ENCODE results near the gene FRY. TPM values are rescaled to one million over a fixed set of nuclear protein-coding genes. Genes with fewer than 3 reads are reported as not detected.

FRY gene
- total and polyA plus RNA-seq, 2 of the 13 experiments (the other 11 are each of a cell fraction or from before 2014, with no cell fraction given): 8.2 to 13.1 TPM

GRCh38 chr13:32028711-32029110 lies 2.9 kb upstream of the FRY start:
- ATAC-seq (no peak), DNase-seq (ENCODE audit: low spot score) (no peak), FAIRE-seq (no peak)
- CTCF ChIA-PET (ENCODE audit: low intra/inter-chr PET ratio, low total read pairs): no interaction called here
- H4K20me1 ChIP-seq (ENCODE audit: insufficient read depth, low read length): no peaks in the 10 kb centered on the region
- in situ Hi-C loops (cut with HindIII; ENCODE audit: extremely low pct_ligation_motif_present, low pct_unique_long_range_greater_than_20kb): loop anchor here (25.0 kb wide), 2 partner anchors 109 to 409 kb away; partner anchors contain the start of gene N4BP2L1
- no TSS peak for BruUV-seq (replicated peaks)
- H2AFZ ChIP-seq (ENCODE audit: low read length): no peak overlapping the region
- no peaks in the 10 kb centered on the region for H3K36me3 ChIP-seq (replicated peaks in 1 of 2; ENCODE audit: control insufficient read depth in 1 of 2, insufficient read depth in 2 of 2, low read length in 2 of 2)
- H3K4me1 ChIP-seq (ENCODE audit: insufficient read depth, low read length): peaks cover 40% of the 10 kb centered on the region
- WGBS (ENCODE audit: low lambda C conversion rate): 76% methylated on average over 3 of the region's 3 CpGs
- no peak overlapping the region for H3K9ac ChIP-seq (ENCODE audit: insufficient read depth, low read depth, low read length)
- peaks cover 22% of the 10 kb centered on the region for H3K79me2 ChIP-seq (ENCODE audit: insufficient read depth, low read length)
- peak overlapping the region; percentile 31 for H3K27ac ChIP-seq (ENCODE audit: extremely low read length, insufficient read depth, low read length)
- intact Hi-C loops (cut with micrococcal nuclease; ENCODE audit: unreplicated experiment): no loop called here
- H3K9me3 ChIP-seq (ENCODE audit: low read length): no peaks in the 10 kb centered on the region
- POLR2A ChIA-PET: no interaction called here
- no peaks in the 10 kb centered on the region; a peak in 1 of 5 replicates for H3K27me3 ChIP-seq (ENCODE audit: control insufficient read depth in 1 of 2, insufficient read depth in 2 of 2, low read length in 2 of 2)
- H3K4me3 ChIP-seq (replicated peaks in 1 of 3; ENCODE audit: insufficient read depth in 1 of 3, low read depth in 2 of 3, low read length in 3 of 3): no peak overlapping the region
- H3K4me2 ChIP-seq (ENCODE audit: low read depth, low read length): no peak overlapping the region
- TF ChIP-seq GATAD2A (CRISPR knock-in tag; IDR thresholded peaks at IDR 0.05): no peak
- no peak for TF ChIP-seq SOX13 (IDR thresholded peaks at IDR 0.05)
- TF ChIP-seq SOX13 (CRISPR knock-in tag; conservative IDR thresholded peaks at IDR 0.05 in 1 of 2, IDR thresholded peaks at IDR 0.05 in 1 of 2): 0 out of 4 replicates have a peak, but pooled peaks of 1 of the 2 experiments have one; percentile 8
- TF ChIP-seq, protein P1, sequence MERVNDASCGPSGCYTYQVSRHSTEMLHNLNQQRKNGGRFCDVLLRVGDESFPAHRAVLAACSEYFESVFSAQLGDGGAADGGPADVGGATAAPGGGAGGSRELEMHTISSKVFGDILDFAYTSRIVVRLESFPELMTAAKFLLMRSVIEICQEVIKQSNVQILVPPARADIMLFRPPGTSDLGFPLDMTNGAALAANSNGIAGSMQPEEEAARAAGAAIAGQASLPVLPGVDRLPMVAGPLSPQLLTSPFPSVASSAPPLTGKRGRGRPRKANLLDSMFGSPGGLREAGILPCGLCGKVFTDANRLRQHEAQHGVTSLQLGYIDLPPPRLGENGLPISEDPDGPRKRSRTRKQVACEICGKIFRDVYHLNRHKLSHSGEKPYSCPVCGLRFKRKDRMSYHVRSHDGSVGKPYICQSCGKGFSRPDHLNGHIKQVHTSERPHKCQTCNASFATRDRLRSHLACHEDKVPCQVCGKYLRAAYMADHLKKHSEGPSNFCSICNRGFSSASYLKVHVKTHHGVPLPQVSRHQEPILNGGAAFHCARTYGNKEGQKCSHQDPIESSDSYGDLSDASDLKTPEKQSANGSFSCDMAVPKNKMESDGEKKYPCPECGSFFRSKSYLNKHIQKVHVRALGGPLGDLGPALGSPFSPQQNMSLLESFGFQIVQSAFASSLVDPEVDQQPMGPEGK (CRISPR knock-in tag; IDR thresholded peaks at IDR 0.05): 0 out of 2 replicates have a peak, but pooled peaks have one; percentile 17

DNA sequence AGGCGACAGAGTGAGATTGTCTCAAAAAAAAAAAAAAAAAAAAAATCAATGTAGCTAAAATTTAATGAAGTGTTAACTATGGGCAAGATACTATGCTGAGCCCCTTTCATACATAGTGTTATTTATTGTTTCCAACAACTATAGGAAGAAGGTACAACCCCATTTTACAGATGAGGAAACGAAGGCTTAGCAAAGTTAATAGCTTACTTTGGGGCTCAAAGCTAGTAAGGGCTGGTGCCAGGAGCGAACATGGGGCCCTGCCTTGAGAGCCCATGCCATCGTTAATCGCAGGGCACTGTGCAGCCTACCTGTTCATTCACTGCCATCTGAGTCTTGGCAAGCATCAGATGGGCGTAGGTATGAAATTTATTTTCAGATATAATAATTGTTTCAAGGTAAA lies 1.9 kb upstream of the FRY start:
- POLR2A ChIA-PET: no interaction called here

More for the DNA sequence above, 1.9 kb upstream of the FRY start:
- Histone ChIP-seq H3K9ac (ENCODE audit: insufficient read depth, low read depth, low read length) (0 out of 2 replicates have a peak overlapping the region, but pooled peaks have one; percentile 72), H3K4me1 (ENCODE audit: insufficient read depth, low read length) (peaks cover 49% of the 10 kb centered on the region), H3K4me3 (replicated peaks in 1 of 3; ENCODE audit: insufficient read depth in 1 of 3, low read depth in 2 of 3, low read length in 3 of 3) (no peak overlapping the region), H4K20me1 (ENCODE audit: insufficient read depth, low read length) (no peaks in the 10 kb centered on the region), H3K4me2 (ENCODE audit: low read depth, low read length) (peak overlapping the region; percentile 74), H3K9me3 (ENCODE audit: low read length) (no peaks in the 10 kb centered on the region), H3K79me2 (ENCODE audit: insufficient read depth, low read length) (peaks cover 31% of the 10 kb centered on the region), H2AFZ (ENCODE audit: low read length) (no peak overlapping the region), H3K27me3 (ENCODE audit: control insufficient read depth in 1 of 2, insufficient read depth in 2 of 2, low read length in 2 of 2) (no peaks in the 10 kb centered on the region; a peak in 1 of 5 replicates), H3K36me3 (replicated peaks in 1 of 2; ENCODE audit: control insufficient read depth in 1 of 2, insufficient read depth in 2 of 2, low read length in 2 of 2) (peaks cover 0 to 1% of the 10 kb centered on the region in 2 experiments; a peak in 1 of 5 replicates), H3K27ac (ENCODE audit: extremely low read length, insufficient read depth, low read length) (peak overlapping the region; percentile 80)
- FAIRE-seq (no peak), ATAC-seq (no peak), DNase-seq (ENCODE audit: low spot score) (no peak)
- TF ChIP-seq ZNF468 (CRISPR knock-in tag; IDR thresholded peaks at IDR 0.05) (no peak), TCF7L2 (IDR thresholded peaks at IDR 0.05; ENCODE audit: low read depth, low read length) (no peak), ZMYM3 (CRISPR knock-in tag; IDR thresholded peaks at IDR 0.05) (peak; percentile 78; the same call in 1 of the 2 replicates), ZNF138 (CRISPR knock-in tag; IDR thresholded peaks at IDR 0.05; ENCODE audit: low read depth) (no peak), ZNF879 (CRISPR knock-in tag; IDR thresholded peaks at IDR 0.05) (no peak), ZNF629 (CRISPR knock-in tag; conservative IDR thresholded peaks at IDR 0.05) (peak; percentile 95), KDM1A (CRISPR knock-in tag; IDR thresholded peaks at IDR 0.05) (0 out of 2 replicates have a peak, but pooled peaks have one; percentile 23), CHD4 (IDR thresholded peaks at IDR 0.05; ENCODE audit: borderline replicate concordance, low read length) (0 out of 2 replicates have a peak, but pooled peaks have one; percentile 55), CBFB (CRISPR knock-in tag; IDR thresholded peaks at IDR 0.05) (no peak), ZNF451 (CRISPR knock-in tag; IDR thresholded peaks at IDR 0.05) (no peak)
- in situ Hi-C loops (cut with HindIII; ENCODE audit: extremely low pct_ligation_motif_present, low pct_unique_long_range_greater_than_20kb) (loop anchor here (25.0 kb wide), 2 partner anchors 108 to 408 kb away; partner anchors contain the start of gene N4BP2L1), intact Hi-C loops (cut with micrococcal nuclease; ENCODE audit: unreplicated experiment) (loop anchor here (2.0 to 5.0 kb wide), 3 partner anchors 29 to 213 kb away; no protein-coding TSS in a partner anchor)
- BruUV-seq (replicated peaks): no TSS peak
- CTCF ChIA-PET (ENCODE audit: low intra/inter-chr PET ratio, low total read pairs): no interaction called here
- 86% methylated on average over 6 of the region's 6 CpGs for WGBS (ENCODE audit: low lambda C conversion rate)

Measured in HepG2 (cell line).